Measurements from ENCODE around the gene SLC5A3.

The SLC5A3 gene

GRCh38 chr21:34035619-34036354, 37.6 kb upstream of the SLC5A3 start:
- ATAC-seq, result no peak
- no peak for TF ChIP-seq ZFP3 (CRISPR knock-in tag; IDR thresholded peaks at IDR 0.05)
- no peak for TF ChIP-seq ZNF8 (CRISPR knock-in tag; IDR thresholded peaks at IDR 0.05)
- no peak for TF ChIP-seq BACH2 (CRISPR knock-in tag; IDR thresholded peaks at IDR 0.05; ENCODE audit: borderline replicate concordance)
- TF ChIP-seq POU6F1 (CRISPR knock-in tag; IDR thresholded peaks at IDR 0.05; ENCODE audit: borderline replicate concordance, low read depth), result no peak
- TF ChIP-seq TOX (CRISPR knock-in tag; IDR thresholded peaks at IDR 0.05; ENCODE audit: borderline replicate concordance), result no peak
- no peak for TF ChIP-seq ZC3H10 (CRISPR knock-in tag; IDR thresholded peaks at IDR 0.05)
- no peak for TF ChIP-seq CSRNP3 (CRISPR knock-in tag; IDR thresholded peaks at IDR 0.05)
- TF ChIP-seq ARNTL (CRISPR knock-in tag; IDR thresholded peaks at IDR 0.05; ENCODE audit: borderline replicate concordance, low read depth), result no peak

GRCh38 chr21:34037009-34037795, 36.2 kb upstream of the SLC5A3 start:
- peak; percentile 62 for ATAC-seq
- TF ChIP-seq BACH2 (CRISPR knock-in tag; IDR thresholded peaks at IDR 0.05; ENCODE audit: borderline replicate concordance) (no peak), CSDC2 (CRISPR knock-in tag; IDR thresholded peaks at IDR 0.05) (no peak), TOX (CRISPR knock-in tag; IDR thresholded peaks at IDR 0.05; ENCODE audit: borderline replicate concordance) (no peak), ISL1 (CRISPR knock-in tag; IDR thresholded peaks at IDR 0.05) (no peak), GLIS3 (CRISPR knock-in tag; IDR thresholded peaks at IDR 0.05) (no peak), ZNF565 (CRISPR knock-in tag; conservative IDR thresholded peaks at IDR 0.05; ENCODE audit: low read depth) (no peak), ZNF8 (CRISPR knock-in tag; IDR thresholded peaks at IDR 0.05) (no peak), ZC3H10 (CRISPR knock-in tag; IDR thresholded peaks at IDR 0.05) (no peak), ZFP3 (CRISPR knock-in tag; IDR thresholded peaks at IDR 0.05) (no peak), POU6F1 (CRISPR knock-in tag; IDR thresholded peaks at IDR 0.05; ENCODE audit: borderline replicate concordance, low read depth) (no peak), SNAI2 (CRISPR knock-in tag; IDR thresholded peaks at IDR 0.05) (no peak)

- TF ChIP-seq TOX (CRISPR knock-in tag; IDR thresholded peaks at IDR 0.05; ENCODE audit: borderline replicate concordance) (no peak), CSRNP3 (CRISPR knock-in tag; IDR thresholded peaks at IDR 0.05) (no peak), TSHZ2 (CRISPR knock-in tag; IDR thresholded peaks at IDR 0.05) (no peak), TCF4 (CRISPR knock-in tag; IDR thresholded peaks at IDR 0.05; ENCODE audit: borderline replicate concordance) (no peak), ZNF565 (CRISPR knock-in tag; conservative IDR thresholded peaks at IDR 0.05; ENCODE audit: low read depth) (no peak), ZFP3 (CRISPR knock-in tag; IDR thresholded peaks at IDR 0.05) (no peak), POU6F1 (CRISPR knock-in tag; IDR thresholded peaks at IDR 0.05; ENCODE audit: borderline replicate concordance, low read depth) (no peak)
- ATAC-seq, result no peak
Observed at GRCh38 chr21:34039678-34040382, 33.5 kb upstream of the SLC5A3 start.
